Activated naive CD4-positive, alpha-beta T cell (primary cell): ENCODE measurements around the gene ESYT3.
"Not testable (repeated sequence)": the region's sequence is repeated elsewhere in the genome, so short reads cannot be mapped to it uniquely, and the experiment has no call there.

Source experiments
- DNase-seq, 4 experiments: peaks; one replicate each; lab custom pipeline; 2025; lab: John Stamatoyannopoulos, UW

Gene ESYT3

GRCh38 chr3:138443521-138444503 is 9.4 kb downstream of the ESYT3 start:
- DNase-seq = no peak

DNA sequence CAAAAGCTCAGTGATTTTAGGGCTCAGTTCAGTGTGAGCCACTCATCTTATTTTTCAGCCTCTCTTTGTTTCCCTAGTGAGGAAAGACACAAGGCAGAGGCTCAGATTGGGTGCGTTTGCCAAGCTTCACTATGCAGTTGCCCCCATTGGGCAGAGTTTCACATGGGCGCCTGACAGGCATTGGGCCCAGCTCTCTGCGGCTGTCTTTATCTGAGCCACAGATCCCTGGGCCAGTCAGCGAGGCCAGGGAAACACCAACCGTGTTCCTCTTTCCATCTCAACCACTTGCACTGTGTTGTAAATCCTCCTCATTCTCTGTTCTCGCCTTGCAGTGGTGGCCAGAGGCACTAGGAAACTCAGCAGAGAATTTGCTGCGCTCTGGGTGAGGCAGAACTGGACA is 10.8 kb downstream of the ESYT3 start:
- DNase-seq = no peak

DNA sequence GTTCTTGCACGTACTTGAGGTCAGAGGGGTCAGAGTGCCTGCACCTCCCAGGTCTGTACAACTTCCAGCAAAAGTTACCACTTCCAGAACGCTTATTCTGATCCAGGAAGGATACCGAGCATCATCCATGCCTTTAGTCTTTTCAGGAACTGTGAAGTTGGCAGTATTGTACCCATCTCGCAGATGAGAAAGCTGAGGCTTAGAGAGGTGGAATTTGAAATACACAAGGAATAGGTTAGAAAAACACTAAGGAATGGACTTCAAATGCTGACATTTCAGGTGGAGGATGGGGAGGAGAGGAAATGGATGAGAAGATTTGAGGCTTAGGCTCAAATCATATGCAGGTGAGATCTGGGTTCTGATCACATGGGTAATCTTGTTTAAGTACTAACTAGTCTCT is 11.2 kb downstream of the ESYT3 start:
- DNase-seq = no peak

DNA sequence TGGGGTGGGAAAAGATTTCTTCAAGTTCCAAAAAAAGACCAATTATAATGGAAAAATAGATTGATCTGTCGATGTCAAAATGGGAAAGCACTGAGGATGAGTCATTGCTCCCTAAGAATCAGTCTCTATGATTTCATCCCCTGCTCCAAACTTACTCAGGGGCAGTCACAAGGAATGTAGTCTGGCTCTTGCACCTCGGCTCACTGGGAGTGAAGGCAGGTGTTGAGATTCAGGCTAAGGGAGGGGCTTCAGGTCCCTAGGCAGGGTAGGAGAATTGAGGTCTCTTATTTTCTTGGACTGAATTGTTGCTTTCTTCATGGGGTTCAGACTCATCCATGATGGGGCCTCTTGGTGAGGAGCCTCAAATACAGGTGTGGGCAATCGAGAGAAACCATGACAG is 14.2 kb downstream of the ESYT3 start:
- no peak for DNase-seq

DNA sequence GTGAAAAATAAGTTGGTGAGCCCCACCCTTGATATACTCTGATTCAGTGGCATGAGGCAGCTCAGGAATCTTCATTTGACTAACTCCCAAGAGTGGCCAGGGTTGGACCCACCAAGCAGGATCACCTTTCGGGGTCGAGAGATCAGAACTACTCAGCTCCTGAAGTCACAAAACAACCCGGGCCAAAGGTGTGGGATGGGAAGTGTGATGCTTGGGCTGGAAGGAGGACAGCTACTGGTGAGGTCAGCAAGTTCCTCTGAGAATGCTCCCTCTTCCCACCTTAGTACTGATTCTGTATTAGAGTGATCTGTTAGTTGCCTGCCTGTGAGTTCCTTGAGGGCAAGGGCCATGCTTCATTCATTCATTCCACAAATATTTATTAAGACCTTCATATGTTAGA is 15.1 kb downstream of the ESYT3 start:
- DNase-seq = no peak

GRCh38 chr3:138450181-138450580 is 15.8 kb downstream of the ESYT3 start:
- DNase-seq = no peak

GRCh38 chr3:138450704-138451424 is 16.4 kb downstream of the ESYT3 start:
- no peak for DNase-seq

GRCh38 chr3:138451595-138452162 is 17.3 kb downstream of the ESYT3 start:
- no peak for DNase-seq

DNA sequence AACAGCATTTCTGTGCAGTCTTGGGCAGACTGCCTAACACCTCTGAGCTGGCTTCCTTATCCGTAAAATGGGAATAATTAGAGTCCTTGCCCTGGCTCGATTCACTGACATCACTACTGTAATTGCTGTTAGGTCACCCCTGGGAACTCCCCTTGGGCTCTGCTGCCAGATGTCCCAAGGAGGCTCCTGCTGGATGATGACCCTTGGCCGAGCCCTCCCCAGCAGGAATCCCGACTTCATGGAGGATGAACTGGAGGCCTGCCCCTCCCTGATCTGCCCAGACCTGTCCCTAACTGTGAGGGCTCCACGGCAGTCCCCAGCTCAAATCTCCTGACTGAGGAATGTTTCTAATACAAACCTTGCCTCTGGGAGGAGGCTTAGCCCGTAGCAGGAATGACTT is 18.0 kb downstream of the ESYT3 start:
- DNase-seq = no peak

GRCh38 chr3:138453940-138454339 is 19.5 kb downstream of the ESYT3 start:
- DNase-seq = not testable (repeated sequence)

DNA sequence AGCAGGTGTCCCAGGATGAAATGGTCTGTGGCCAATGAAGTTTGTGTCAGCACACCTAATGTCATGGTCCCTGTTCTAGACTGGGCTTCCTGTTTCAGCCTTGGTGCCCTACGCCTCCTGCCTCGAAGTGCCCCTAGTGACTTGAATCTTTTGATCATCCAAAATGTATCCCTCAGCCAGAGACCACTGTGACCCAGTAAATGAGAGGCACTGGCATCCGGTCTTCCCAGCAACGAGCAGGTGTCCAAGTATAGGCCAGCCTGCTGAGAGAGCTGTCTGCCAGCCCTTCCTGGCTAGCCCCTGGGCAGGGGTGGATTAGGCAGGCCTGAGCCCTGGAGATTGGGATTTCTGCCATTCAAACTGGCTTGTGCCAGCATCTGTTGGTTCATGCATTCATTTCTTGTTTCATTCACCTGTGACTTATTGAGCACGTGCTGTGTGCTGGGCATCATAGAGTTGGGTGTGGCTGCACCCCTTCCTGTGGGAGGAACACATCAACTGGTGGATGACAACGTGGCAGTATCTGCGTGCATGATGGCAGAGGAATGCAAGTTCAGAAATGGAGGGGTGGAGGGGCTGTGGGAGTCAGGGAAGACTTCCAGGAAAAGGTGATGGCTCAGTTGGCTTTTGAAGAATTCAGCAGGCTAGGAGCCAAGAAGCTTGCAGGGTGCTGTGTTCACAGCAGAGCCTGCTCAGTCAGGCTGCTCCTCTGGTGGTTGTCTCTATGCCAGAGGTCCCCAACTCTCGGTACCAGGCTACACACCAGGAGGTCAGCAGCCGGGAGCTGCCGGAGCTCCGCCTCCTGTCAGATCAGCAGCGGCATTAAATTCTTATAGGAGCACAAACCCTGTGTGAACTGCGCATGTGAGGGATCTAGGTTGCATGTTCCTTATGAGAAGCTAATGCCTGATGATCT is 21.6 kb downstream of the ESYT3 start:
- no peak for DNase-seq

GRCh38 chr3:138456961-138457862 is 22.8 kb downstream of the ESYT3 start:
- DNase-seq = no peak

DNA sequence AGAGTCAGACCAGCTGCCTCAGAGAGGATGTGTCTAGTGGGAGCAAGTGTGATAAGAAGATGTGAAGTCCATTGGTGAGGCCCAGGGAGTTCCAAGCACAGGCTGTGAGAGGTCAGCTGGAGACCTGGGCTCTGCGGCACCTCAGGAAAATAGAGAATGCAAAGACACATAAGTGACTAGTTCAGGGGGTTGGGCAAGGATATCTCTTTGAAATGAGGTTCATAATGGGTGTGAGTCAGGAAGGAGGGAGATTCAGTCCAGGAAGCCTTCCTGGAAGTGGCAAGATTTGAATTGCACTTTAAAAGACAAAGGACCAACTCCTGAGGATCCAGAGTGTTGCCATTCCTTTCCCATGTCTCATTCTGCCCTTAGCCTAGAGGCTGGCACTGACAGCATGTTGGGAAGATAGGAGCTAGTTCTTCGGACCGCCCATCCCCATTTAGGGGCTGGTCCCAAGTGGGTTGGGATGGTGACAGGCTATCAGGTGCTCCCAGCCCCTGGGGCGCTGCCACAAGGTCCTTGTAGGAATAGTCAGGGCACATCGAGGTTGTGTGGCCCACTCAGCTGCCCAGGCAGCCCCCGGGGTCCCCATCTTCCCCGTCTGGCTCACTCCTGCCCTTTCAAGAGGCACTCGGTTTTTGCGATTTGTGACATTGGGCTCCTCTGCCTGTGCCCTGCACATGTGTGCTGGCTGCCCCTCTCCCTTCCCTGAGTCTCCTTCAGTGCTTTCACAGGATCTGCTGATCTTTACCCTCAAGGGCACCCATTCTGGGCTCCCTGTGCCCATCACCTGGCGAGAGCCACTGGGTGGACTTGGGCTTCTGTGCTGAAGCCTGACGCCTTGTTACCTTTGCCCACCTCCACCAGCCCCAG is 23.7 kb downstream of the ESYT3 start:
- no peak for DNase-seq

DNA sequence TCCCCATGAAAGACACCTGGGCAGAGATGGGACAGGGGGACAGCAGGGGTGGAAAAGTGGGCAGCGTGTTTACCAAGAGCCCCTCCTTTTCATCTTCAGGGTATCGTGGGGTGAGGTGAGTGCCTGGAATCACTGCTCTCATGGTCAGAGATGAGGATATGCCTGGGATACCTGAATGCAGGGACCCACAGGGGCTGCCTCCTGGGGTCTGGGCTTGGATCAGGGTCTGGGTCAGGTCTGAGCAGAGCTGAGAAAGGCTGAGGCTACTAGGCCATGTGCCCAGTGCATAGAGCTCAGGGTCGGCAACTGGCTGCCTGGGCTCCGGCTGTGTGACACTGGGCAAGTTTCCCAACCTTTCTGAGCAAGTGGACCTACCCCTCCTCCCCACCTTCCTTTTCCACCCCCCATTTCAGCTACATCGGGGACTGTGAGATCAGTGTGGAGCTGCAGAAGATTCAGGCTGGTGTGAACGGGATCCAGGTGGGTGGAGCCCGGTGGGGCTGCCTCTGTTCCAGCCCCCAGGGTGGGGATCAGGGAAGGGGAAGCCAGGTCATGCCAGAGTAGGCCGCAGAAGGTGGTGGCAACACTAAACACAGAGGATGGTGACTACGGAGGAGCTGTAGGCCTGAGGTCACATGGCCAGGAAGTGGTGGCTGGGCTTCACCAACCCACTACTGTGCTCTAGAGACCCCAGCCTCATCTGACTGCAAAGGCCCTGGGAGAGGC is 24.5 kb downstream of the ESYT3 start:
- DNase-seq = no peak

DNA sequence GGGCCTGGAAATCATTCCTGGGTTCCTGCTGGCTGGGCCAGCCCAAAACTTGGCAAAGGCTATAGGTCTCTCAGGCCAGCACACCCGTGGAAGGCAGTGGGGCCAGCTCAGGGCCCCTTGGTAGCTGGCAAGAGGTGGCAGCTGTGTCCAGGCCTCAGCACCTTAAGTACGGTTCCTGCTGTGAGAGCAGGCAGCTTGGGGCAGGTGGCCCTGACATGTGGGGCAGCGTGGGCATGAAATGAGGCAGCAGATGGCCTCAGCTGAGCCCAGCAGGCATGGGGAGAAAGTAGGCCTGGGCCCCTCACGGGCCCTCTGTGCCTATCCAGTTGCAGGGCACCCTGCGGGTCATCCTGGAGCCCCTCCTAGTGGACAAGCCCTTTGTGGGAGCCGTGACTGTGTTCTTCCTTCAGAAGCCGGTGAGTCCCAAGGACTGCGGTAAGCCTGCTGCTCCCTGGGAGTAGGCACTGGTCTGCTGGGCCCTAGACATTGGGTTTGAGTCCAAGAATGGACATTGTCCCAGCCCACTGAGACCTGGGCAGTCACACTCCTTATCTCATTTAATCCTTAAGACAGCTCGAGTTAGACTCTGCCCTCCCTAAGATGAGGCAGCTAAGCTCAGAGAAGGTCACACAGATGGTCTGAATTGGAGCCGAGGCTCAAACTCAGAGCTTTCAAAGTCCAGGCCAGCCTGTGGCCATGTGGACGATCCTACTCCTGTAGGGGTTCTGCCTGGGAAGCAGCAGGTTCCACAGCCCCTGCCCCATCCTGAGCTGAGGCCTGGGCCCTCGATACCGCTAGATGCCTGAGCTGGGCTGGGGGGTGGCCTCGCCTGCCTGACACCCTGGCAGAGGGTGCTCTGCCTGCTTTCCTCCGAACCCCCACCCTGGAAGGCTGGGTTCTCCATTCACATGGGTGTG is 25.5 kb downstream of the ESYT3 start:
- DNase-seq = no peak

DNA sequence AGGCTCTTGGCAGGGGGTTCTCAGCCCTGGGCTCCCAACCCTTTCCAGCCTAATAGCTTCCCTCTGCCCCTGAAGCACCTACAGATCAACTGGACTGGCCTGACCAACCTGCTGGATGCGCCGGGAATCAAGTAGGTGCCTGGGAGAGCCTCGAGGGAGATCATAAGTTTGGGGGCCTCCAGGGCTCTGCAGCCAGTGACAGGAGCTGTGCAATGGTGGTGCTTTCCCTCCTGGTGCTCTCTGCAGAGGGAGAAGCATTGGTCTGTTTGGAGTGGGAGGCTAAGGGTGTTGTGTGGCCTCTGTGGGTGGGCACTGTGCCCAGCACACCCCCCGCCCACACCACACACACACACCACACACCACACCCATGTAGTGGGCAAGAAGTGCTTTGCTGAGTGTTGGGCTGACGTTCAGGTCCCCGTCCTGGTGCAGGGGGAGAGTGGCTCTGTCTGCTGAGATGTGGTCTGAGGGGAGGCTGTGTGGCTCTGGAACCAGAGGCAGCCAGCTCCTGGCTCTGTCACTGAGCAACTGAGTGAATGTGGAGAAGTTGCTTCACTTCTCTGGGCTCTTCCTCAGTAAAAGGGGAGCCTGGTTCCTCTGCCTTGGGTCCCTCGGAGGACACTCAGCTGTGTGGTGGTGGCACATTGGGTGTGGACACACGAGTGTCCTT is 26.3 kb downstream of the ESYT3 start:
- DNase-seq = no peak

DNA sequence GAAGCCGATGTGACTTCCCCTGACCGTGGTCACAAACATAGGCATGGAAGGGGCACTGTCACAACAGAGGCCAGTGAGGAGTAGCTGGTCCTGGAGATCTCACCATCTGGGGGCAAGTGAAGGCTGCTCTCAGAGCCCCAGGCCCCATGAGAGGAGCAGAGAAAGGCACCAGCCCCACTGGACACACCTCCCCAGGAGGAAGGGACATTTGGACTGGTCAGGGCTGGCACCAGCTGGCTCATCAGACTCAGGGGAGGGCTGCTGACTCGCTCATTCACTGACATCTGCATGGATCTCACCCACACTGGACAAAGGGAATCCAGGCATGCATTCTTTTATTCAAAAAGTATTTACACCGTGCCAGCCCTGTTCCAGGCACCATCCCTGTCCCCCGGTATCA is 26.8 kb downstream of the ESYT3 start:
- no peak for DNase-seq
